ENCODE results near the gene ARMC2.

Gene ARMC2

GRCh38 chr6:109001291-109001894, 153.2 kb downstream of the ARMC2 start:
- H3K4me3 ChIP-seq (ENCODE audit: low read depth, low read length) = no peak overlapping the region
- DNase-seq (ENCODE audit: low read depth) = no peak

GRCh38 chr6:109002051-109002697, 154.0 kb downstream of the ARMC2 start:
- TF ChIP-seq, protein P1, sequence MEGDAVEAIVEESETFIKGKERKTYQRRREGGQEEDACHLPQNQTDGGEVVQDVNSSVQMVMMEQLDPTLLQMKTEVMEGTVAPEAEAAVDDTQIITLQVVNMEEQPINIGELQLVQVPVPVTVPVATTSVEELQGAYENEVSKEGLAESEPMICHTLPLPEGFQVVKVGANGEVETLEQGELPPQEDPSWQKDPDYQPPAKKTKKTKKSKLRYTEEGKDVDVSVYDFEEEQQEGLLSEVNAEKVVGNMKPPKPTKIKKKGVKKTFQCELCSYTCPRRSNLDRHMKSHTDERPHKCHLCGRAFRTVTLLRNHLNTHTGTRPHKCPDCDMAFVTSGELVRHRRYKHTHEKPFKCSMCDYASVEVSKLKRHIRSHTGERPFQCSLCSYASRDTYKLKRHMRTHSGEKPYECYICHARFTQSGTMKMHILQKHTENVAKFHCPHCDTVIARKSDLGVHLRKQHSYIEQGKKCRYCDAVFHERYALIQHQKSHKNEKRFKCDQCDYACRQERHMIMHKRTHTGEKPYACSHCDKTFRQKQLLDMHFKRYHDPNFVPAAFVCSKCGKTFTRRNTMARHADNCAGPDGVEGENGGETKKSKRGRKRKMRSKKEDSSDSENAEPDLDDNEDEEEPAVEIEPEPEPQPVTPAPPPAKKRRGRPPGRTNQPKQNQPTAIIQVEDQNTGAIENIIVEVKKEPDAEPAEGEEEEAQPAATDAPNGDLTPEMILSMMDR (IDR thresholded peaks at IDR 0.05; ENCODE audit: control insufficient read depth, extremely low read depth, insufficient read depth) = no peak
- DNase-seq (ENCODE audit: low read depth) = peak; percentile 80
- H3K4me3 ChIP-seq (ENCODE audit: low read depth, low read length) = 0 out of 2 replicates have a peak overlapping the region, but pooled peaks have one; percentile 0

More at GRCh38 chr6:109001291-109001894, 153.2 kb downstream of the ARMC2 start:
- TF ChIP-seq, protein P1 (IDR thresholded peaks at IDR 0.05; ENCODE audit: control insufficient read depth, extremely low read depth, insufficient read depth) = no peak

DNA sequence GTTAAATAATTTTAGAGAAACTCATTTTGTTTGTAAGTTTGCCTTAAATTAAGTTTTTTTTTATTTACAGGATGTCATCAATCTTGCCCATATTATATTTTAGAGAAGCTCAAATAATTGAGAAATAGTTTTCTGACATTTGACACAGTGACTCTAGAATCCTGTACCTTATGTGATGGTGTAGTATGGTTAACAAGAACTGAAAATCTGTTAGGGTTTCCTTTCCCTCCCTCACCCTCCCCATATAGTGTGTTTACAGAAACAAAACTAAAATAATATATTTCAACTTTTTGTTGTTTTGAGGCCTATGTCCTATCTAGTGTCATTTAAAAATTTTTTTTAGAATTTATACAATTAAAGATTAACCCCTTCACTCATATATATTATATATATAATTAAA, 154.7 kb downstream of the ARMC2 start:
- TF ChIP-seq, protein P1 (IDR thresholded peaks at IDR 0.05; ENCODE audit: control insufficient read depth, extremely low read depth, insufficient read depth) = no peak
- H3K4me3 ChIP-seq (ENCODE audit: low read depth, low read length) = 0 out of 2 replicates have a peak overlapping the region, but pooled peaks have one; percentile 0
- DNase-seq (ENCODE audit: low read depth) = no peak

GRCh38 chr6:109006818-109007217, 158.6 kb downstream of the ARMC2 start:
- peak overlapping the region; percentile 91; the same call in 1 of the 2 replicates for H3K4me3 ChIP-seq (ENCODE audit: low read depth, low read length)
- TF ChIP-seq, protein P1 (IDR thresholded peaks at IDR 0.05; ENCODE audit: control insufficient read depth, extremely low read depth, insufficient read depth) = no peak
- DNase-seq (ENCODE audit: low read depth) = no peak

- H3K4me3 ChIP-seq (ENCODE audit: low read depth, low read length) = peak overlapping the region; percentile 91
- TF ChIP-seq, protein P1 (IDR thresholded peaks at IDR 0.05; ENCODE audit: control insufficient read depth, extremely low read depth, insufficient read depth) = no peak
- no peak for DNase-seq (ENCODE audit: low read depth)
Measured at GRCh38 chr6:109007521-109007920, 159.3 kb downstream of the ARMC2 start.

GRCh38 chr6:109008054-109008453, 159.8 kb downstream of the ARMC2 start:
- no peak for DNase-seq (ENCODE audit: low read depth)
- TF ChIP-seq, protein P1 (IDR thresholded peaks at IDR 0.05; ENCODE audit: control insufficient read depth, extremely low read depth, insufficient read depth) = no peak
- H3K4me3 ChIP-seq (ENCODE audit: low read depth, low read length) = peak overlapping the region; percentile 91

Measured in LNCaP clone FGC (cell line).